T-helper 2 cell treated with Interferon-gamma antibody and Interleukin-4, amounts not matched to agents 100 ng/mL and 5 ng/mL, for 36 hours (primary cell): ENCODE data around the gene C1QTNF12. TPM values are rescaled to one million over a fixed set of nuclear protein-coding genes. Genes with fewer than 3 reads are reported as not detected.

Source experiments
- intact Hi-C: fragments of 100-400 bp; cut with micrococcal nuclease; formaldehyde crosslinking; loops from one replicate; pipeline ENCODE4 v1.15.1; 2023
- total RNA-seq: library from RNA; stranded (reverse); gene quantifications from 2 replicates; pipeline ENCODE4 v1.2.3, GENCODE V29; 2022

The C1QTNF12 gene
- 2.9 and 3.2 TPM in 2 replicates for total RNA-seq

- intact Hi-C loops = no loop called here
Measured at GRCh38 chr1:1246577-1247340, at the start of gene C1QTNF12. Gene C1QTNF12, minus strand, starts transcription at chr1:1246722. Its CDS starts 32 bp downstream, at chr1:1246690.

- intact Hi-C loops = no loop called here
Measured at GRCh38 chr1:1295154-1295923, 48.8 kb upstream of the C1QTNF12 start.

GRCh38 chr1:1294250-1294890, 47.8 kb upstream of the C1QTNF12 start:
- intact Hi-C loops = no loop called here

GRCh38 chr1:1293263-1294249, 47.0 kb upstream of the C1QTNF12 start:
- intact Hi-C loops = no loop called here

GRCh38 chr1:1292851-1293250, 46.3 kb upstream of the C1QTNF12 start:
- intact Hi-C loops = no loop called here

- intact Hi-C loops = no loop called here
Measured at GRCh38 chr1:1292442-1292779, 45.9 kb upstream of the C1QTNF12 start.

GRCh38 chr1:1291548-1292441, 45.3 kb upstream of the C1QTNF12 start:
- intact Hi-C loops = loop anchor here (2.0 kb wide), 1 partner anchor 169 kb away; no protein-coding TSS in a partner anchor

- intact Hi-C loops = loop anchor here (2.0 kb wide), 1 partner anchor 168 kb away; no protein-coding TSS in a partner anchor
Measured at GRCh38 chr1:1291023-1291528, 44.6 kb upstream of the C1QTNF12 start.

GRCh38 chr1:1290238-1290731, 43.8 kb upstream of the C1QTNF12 start:
- intact Hi-C loops = loop anchor here (2.0 kb wide), 1 partner anchor 167 kb away; no protein-coding TSS in a partner anchor

GRCh38 chr1:1287288-1288110, 41.0 kb upstream of the C1QTNF12 start:
- intact Hi-C loops = no loop called here

- intact Hi-C loops = no loop called here
Measured at GRCh38 chr1:1286313-1287261, 40.1 kb upstream of the C1QTNF12 start.

GRCh38 chr1:1285611-1286311, 39.2 kb upstream of the C1QTNF12 start:
- intact Hi-C loops = no loop called here

GRCh38 chr1:1285102-1285571, 38.6 kb upstream of the C1QTNF12 start:
- intact Hi-C loops = no loop called here

- intact Hi-C loops = no loop called here
Measured at GRCh38 chr1:1284221-1285101, 37.9 kb upstream of the C1QTNF12 start.

- intact Hi-C loops = no loop called here
Measured at GRCh38 chr1:1283821-1284220, 37.3 kb upstream of the C1QTNF12 start.

- intact Hi-C loops = no loop called here
Measured at GRCh38 chr1:1282998-1283397, 36.5 kb upstream of the C1QTNF12 start.
